ENCODE data around the gene SLC9A6.
A peak's percentile ranks its signal among the peaks of the same experiment; 100 is the strongest.

The SLC9A6 gene

GRCh38 chrX:135985157-135985972, at the start of gene SLC9A6:
Gene SLC9A6 (plus strand): TSS chrX:135985435. CDS start chrX:135985659, 224 bp downstream.
- DNase-seq (ENCODE audit: low read depth) = peak; percentile 33

DNA sequence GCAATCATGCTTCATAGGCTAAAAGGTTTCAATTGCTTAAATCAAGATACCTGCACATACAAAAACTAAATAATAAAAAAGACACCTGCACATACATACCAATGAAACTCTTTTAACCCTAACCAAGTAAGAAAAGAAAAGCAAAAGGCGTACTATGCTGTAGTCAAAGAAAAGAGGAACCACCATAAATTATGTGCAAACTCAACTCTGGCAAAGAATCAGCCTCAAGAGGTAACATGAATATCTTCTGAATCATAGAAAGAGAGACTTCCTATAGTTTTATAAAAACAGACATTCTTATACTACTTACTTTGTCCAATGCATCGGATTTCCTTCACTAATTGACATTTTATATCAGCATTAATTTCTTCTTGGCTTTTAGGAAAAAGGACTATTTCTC, 40.7 kb upstream of the SLC9A6 start:
- DNase-seq (ENCODE audit: low read depth) = no peak

- DNase-seq (ENCODE audit: low read depth) = no peak
These were observed 33.9 kb upstream of the SLC9A6 start for GRCh38 chrX:135951291-135951690.

DNA sequence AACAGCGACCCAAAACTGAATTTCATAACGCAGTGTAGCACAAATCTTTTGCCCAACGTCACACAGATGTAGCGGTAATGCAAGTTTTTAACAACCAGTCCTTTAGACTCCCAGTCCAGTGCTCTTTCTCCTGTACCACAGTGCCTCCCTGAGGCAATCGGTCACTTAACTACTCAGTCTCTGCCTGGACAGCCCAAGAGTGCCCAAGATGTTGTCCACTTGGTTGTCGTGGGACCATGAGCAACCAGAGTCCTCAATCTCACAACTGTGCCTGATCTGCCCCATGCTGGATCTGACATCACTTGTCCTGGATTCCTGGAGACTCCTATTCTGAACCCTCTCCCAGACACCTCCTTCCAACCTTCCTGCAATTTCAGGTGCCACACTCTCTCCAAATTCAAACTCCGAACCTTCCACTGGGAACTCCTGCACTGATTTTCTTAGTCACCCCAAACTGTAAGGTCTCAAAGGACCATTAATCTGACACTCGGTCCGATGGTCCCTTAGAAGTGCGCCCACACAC, 12.1 kb upstream of the SLC9A6 start:
- DNase-seq (ENCODE audit: low read depth) = no peak

DNA sequence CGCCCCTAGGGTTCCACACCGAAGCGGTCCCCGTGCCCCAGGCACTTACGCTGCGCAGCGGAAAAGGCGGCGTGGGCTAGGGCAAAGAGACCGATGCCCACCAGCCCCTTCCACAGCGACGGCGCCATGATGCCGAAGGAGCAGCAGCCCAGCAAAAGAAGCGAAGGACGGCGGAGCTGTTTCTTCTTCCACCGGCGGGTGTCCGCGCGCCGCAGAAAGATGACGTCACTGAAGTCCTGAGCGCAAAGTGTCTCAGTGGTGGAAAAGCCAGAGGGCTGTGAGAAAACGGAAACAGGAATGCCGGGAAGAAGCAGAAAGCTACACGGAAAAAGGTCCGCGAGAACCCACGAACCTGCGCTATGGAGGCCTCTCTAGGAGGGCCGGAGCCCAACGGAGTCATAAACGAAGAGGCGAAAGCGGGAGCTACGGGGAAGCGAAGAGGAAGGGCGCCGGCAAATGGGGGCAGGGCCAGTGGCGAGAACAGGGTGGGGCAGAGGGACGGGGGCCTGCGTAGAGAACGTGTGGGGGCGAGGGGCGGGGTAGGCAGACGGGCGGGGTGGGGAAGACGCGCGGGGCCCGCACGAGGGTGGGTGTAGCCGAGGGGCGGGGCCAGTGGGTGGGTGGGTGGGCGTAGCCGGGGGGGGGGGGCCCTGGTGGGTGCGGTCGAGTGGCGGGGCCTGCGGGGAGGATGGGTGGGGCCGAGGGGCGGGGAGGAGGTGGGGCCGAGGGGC, 11.5 kb upstream of the SLC9A6 start, which contains the start of gene MMGT1:
MMGT1 (minus strand) TSS at position 441 of the 731 bp plus-strand sequence; CDS start at position 128, 313 bp downstream.
- peak; percentile 46 for DNase-seq (ENCODE audit: low read depth)

DNA sequence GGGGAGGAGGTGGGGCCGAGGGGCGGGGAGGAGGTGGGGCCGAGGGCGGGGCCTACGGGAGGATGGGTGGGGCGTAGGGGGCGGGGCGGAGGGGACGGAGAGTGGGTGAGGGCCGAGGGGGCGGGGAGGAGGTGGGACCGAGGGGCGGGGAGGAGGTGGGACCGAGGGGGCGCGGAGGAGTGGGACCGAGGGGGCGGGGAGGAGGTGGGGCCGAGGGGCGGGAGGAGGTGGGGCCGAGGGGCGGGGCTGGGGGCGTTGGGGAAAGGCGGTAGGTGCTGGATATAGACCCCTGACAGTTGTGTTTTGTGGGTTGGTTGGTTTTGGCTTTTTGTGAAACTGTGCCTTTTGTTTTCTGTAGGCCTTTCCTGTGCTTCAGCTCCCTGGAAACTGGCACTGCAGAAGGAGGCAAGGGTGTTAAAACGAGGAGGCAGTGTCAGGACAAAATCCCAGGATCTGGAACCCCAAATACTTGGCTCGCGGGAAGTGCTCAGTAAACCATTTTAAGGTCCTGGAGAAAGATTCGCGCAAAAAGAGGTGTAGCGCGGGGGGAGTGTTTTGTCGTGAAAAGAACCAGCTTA, 10.9 kb upstream of the SLC9A6 start:
- DNase-seq (ENCODE audit: low read depth) = peak; percentile 39

GRCh38 chrX:135975421-135975820, 9.8 kb upstream of the SLC9A6 start:
- DNase-seq (ENCODE audit: low read depth) = no peak

DNA sequence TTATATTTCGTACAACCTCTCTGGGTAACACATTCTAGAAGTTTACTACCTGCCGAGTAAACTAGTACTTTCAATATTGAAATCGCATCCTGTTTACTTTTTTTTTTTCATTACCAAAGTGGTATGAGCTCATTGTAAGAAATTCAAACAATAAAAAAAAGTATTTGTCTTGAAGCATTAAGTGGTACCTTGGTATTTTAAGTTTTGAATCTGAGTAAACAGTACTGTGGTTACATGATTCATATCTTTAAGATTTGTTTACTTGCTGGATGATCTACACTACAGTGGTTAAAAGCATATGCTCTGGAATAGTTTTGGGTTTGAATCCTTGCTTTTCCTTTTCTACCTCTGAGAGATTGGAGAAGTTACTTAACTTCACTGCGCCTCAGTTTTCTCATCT, 7.6 kb upstream of the SLC9A6 start:
- no peak for DNase-seq (ENCODE audit: low read depth)

DNA sequence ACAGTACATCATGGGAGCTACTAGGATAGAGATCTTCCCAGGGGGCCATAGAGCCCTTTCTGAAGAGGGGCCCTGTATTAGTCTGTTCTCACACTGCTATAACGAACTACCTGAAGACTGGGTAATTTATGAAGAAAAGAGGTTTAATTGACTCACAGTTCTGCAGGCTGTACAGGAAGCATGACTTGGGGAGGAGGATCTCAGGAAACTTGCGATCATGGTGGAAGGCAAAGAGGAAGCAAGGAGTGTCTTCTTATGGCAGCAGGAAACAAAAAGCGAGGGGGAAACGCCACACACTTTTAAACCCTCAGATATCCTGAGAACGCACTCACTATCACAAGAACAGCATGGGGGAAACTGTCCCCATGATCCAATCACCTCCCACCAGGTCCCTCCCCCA, 4.2 kb upstream of the SLC9A6 start:
- no peak for DNase-seq (ENCODE audit: low read depth)

GRCh38 chrX:135981668-135982067, 3.6 kb upstream of the SLC9A6 start:
- DNase-seq (ENCODE audit: low read depth) = no peak

GRCh38 chrX:135982860-135983259, 2.4 kb upstream of the SLC9A6 start:
- DNase-seq (ENCODE audit: low read depth) = no peak

DNA sequence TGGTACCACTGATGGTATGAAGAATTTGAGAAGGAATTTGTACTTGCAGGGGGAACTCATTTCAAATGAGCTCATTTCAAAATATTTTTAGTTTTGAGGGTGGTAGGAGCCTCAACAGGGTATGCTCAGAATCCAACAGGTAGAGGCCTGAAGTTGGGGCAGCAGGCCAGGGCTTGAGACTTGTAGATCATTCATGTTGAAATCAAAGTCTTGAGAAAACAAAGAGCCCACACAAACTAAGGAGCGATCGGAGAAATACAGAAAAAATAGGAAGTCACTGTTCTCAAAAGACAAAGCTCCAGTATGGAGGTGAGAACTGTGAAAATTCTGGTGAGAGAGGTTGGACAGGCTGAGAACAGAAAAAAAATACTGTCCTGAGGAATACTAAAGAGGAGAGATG, 979 bp upstream of the SLC9A6 start:
- no peak for DNase-seq (ENCODE audit: low read depth)

DNA sequence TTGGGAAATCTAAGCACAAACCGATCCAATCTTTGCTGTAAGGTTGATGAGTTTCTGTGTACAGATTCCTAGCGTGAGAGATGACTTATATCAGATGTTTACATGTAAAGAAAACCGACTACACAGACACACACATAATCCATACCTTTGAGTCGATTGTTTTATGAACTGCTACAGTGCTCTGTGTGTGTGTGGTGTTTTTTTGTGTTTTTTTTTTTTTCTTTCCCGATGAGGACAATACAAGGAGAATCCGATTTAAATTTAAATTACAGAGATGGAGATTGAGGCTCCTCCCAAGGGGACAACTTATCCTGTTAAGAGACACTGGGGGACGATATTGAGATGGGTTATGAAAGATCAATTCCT, 461 bp upstream of the SLC9A6 start:
- DNase-seq (ENCODE audit: low read depth) = no peak

DNA sequence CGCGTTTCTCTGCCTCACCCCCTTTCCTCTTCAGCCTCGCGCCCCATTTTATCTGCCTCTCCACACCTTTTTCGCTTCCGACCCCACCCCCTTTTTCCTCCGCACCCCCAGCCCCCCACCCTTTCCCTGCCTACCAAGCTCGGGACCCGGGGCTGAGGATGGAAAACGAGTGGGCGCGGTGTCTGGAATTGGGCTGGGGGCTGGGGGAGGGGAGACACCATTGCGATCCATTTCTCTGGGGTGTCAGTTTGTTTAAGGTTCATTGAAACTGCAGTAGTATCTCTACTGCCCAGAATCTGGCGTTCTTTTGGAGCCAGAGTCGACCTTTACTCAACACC, 707 bp downstream of the SLC9A6 start:
- no peak for DNase-seq (ENCODE audit: low read depth)

DNA sequence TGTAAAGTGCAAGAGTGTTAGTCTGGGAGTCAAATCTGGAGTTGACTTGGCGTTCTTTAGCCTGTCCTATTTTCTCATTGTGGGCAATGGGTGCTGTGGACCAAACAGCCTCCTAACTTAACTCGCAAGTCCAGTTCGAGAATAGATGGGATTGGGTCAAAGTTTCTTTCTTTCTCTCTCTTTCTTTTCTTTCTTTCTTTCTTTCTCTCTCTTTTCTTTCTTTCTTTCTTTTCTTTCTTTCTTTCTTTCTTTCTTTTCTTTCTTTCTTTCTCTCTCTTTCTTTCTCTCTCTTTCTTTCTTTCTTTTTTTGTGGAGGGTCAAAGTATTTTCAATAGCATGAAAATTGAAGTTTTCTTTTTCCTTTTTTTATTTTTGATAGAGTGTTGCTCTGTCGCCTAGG, 3.0 kb downstream of the SLC9A6 start:
- DNase-seq (ENCODE audit: low read depth) = no peak

GRCh38 chrX:136015016-136015415, 29.8 kb downstream of the SLC9A6 start:
- DNase-seq (ENCODE audit: low read depth) = no peak

DNA sequence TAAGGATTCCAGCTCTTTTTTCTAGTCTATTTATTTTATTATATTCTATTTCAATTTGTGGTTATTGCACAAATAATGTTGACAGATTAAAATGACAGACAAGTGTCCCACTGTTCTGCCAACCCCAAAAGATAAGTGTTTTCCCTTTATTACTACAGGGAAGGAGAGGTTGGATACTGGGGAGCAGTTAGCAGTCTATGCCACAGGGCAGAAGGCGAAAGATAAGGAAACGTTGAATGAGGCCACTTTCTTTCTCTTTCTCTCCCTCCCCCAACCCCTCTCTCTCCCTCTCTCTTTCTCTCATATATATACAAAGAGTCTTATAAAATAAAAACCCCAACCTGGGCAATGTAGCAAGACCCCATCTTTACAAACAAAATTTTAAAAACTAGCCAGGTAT, 31.6 kb downstream of the SLC9A6 start:
- DNase-seq (ENCODE audit: low read depth) = no peak

DNA sequence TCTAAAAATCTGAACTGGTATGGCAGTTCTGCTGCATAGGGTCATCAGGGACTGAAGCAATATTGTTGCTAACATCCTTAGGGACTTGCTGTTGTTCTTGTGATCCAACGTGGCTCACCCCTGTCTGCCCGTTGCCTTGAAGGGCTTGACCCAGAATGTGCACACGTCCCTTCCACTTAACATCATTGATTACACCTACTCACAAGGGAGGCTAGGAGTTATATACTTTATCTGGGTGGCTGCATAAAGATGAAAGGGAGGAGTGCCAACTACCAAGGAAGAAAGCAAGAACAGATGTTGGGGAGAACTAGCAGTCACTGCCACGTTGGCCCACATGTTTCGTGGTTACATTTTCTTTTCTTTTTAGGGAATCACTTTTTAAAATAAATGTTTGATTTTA, 34.0 kb downstream of the SLC9A6 start:
- no peak for DNase-seq (ENCODE audit: low read depth)

- no peak for DNase-seq (ENCODE audit: low read depth)
These were observed 35.9 kb downstream of the SLC9A6 start for GRCh38 chrX:136021160-136021559.

- DNase-seq (ENCODE audit: low read depth) = no peak
These were observed 36.7 kb downstream of the SLC9A6 start for GRCh38 chrX:136021903-136022302.

DNA sequence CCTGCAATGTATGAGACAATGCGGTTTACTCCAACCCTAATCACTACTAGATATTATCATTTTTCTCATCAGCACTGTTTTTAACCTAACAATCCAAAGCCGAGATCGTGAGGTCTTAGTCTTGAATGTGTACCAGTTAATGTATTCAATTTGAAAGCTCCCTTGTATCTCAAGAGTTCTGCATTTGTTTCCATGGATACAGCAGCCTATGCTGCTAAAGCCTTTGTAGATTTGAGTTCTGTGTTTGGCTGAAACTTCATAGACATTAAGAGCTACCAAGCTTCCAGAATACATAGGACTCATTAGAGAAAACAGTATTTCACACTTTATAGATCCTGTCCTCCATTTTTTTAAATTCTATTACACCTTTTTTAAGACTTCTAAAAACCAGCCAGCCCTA, 39.9 kb downstream of the SLC9A6 start:
- DNase-seq (ENCODE audit: low read depth) = no peak

GRCh38 chrX:136028383-136028984, 43.2 kb downstream of the SLC9A6 start:
- no peak for DNase-seq (ENCODE audit: low read depth)

- no peak for DNase-seq (ENCODE audit: low read depth)
These were observed 44.5 kb downstream of the SLC9A6 start for GRCh38 chrX:136029766-136030165.

All from stimulated activated CD8-positive, alpha-beta memory T cell treated with anti-CD3 and anti-CD28 coated beads, Interleukin-7, amount 100 ng/mL, for 24 hours (primary cell).